Right kidney (tissue), 1 donor: ENCODE results near the gene PLCB4.

Experiments used
- DNase-seq: peaks from one replicate; pipeline ENCODE4 v3.0.0-alpha.2; 2016

Gene PLCB4

GRCh38 chr20:9227896-9228615 is 159.2 kb downstream of the PLCB4 start:
- DNase-seq: no peak

- DNase-seq: no peak
These were observed 160.0 kb downstream of the PLCB4 start for GRCh38 chr20:9228774-9229450.

GRCh38 chr20:9230406-9230805 is 161.5 kb downstream of the PLCB4 start:
- no peak for DNase-seq

- DNase-seq: no peak
These were observed 164.9 kb downstream of the PLCB4 start for GRCh38 chr20:9233804-9234203.

- no peak for DNase-seq
These were observed 166.6 kb downstream of the PLCB4 start for GRCh38 chr20:9235518-9235917.

GRCh38 chr20:9236458-9236857 is 167.6 kb downstream of the PLCB4 start:
- DNase-seq: no peak

- DNase-seq: no peak
These were observed 172.4 kb downstream of the PLCB4 start for GRCh38 chr20:9241232-9241692.

- no peak for DNase-seq
These were observed 173.0 kb downstream of the PLCB4 start for GRCh38 chr20:9241721-9242427.

GRCh38 chr20:9243986-9244385 is 175.1 kb downstream of the PLCB4 start:
- no peak for DNase-seq

GRCh38 chr20:9244811-9245210 is 175.9 kb downstream of the PLCB4 start:
- DNase-seq: no peak

GRCh38 chr20:9246731-9247130 is 177.8 kb downstream of the PLCB4 start:
- no peak for DNase-seq

GRCh38 chr20:9250511-9250910 is 181.6 kb downstream of the PLCB4 start:
- no peak for DNase-seq

- DNase-seq: no peak
These were observed 184.2 kb downstream of the PLCB4 start for GRCh38 chr20:9253006-9253539.

GRCh38 chr20:9255171-9255570 is 186.3 kb downstream of the PLCB4 start:
- no peak for DNase-seq

GRCh38 chr20:9256393-9256792 is 187.5 kb downstream of the PLCB4 start:
- no peak for DNase-seq

- no peak for DNase-seq
These were observed 190.0 kb downstream of the PLCB4 start for GRCh38 chr20:9258901-9259300.

GRCh38 chr20:9260027-9260426 is 191.1 kb downstream of the PLCB4 start:
- no peak for DNase-seq

- DNase-seq: no peak
These were observed 192.9 kb downstream of the PLCB4 start for GRCh38 chr20:9261781-9262180.

- no peak for DNase-seq
These were observed 193.8 kb downstream of the PLCB4 start for GRCh38 chr20:9262653-9263194.

GRCh38 chr20:9269280-9269971 is 200.5 kb downstream of the PLCB4 start:
- no peak for DNase-seq

- DNase-seq: no peak
These were observed 201.9 kb downstream of the PLCB4 start for GRCh38 chr20:9270831-9271230.

GRCh38 chr20:9276966-9277468 is 208.1 kb downstream of the PLCB4 start:
- no peak for DNase-seq
